Gastrocnemius medialis (tissue), 4 donors: ENCODE data around the gene OR52K2.

Experiments
- POLR2A ChIP-seq, 2 donors: fragments of 450-650 bp; IDR thresholded peaks; one replicate each; pipeline ENCODE4 v1.6.1; 2017; ENCODE audit warnings: antibody characterized with exemption in 2 of 2, mild to moderate bottlenecking in 2 of 2, moderate library complexity in 2 of 2
- TF ChIP-seq, protein P1 (sequence below), 5 experiments: fragments of 450-650 bp in 3 of 5; fragments of 200-600 bp in 2 of 5; sonication (generic) in 2 of 5; IDR thresholded peaks in 4 of 5; conservative IDR thresholded peaks in 1 of 5; 1 replicate in 4 of 5; 2 replicates in 1 of 5; pipeline ENCODE4 v1.5.1; 2016 to 2019; ENCODE audit warnings: antibody characterized with exemption in 5 of 5, mild to moderate bottlenecking in 3 of 5, moderate library complexity in 3 of 5

DNA sequence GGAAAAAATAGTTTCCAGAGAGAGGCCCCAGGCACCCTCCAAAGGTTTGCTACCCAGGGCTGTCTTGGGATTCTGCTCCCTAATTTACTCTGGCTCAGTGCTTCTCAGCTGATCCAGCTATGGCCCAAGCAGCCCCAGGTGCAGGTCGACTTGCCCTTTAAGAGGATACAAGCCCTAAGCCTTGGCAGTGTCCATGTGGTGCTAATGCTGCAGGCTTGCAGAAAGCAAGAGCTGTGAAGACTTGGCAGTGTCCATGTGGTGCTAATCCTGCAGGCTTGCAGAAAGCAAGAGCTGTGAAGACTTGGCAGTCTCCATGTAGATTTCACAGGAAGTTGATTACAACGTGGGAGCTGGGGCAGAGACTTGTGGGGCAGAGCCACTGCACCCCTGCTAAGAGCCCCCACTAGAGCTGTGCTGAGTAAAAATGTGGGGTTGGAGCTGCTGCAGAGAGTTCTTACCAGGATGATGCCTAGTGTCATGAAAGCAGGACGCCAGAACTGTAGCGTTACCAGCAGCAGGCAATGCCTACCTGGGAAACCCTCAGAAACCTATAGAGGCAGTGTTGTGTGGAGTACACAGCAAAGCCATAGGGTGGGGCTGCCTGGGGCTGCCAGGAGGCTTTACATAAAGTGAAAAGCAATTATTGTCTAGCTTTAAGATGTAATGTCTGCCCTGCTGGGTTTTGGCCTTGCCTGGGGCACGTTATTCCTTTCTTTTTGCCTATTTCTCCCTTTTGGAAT is 17.2 kb downstream of the OR52K2 start:
- no peak for TF ChIP-seq POLR2A (IDR thresholded peaks at IDR 0.05)
- TF ChIP-seq, protein P1, sequence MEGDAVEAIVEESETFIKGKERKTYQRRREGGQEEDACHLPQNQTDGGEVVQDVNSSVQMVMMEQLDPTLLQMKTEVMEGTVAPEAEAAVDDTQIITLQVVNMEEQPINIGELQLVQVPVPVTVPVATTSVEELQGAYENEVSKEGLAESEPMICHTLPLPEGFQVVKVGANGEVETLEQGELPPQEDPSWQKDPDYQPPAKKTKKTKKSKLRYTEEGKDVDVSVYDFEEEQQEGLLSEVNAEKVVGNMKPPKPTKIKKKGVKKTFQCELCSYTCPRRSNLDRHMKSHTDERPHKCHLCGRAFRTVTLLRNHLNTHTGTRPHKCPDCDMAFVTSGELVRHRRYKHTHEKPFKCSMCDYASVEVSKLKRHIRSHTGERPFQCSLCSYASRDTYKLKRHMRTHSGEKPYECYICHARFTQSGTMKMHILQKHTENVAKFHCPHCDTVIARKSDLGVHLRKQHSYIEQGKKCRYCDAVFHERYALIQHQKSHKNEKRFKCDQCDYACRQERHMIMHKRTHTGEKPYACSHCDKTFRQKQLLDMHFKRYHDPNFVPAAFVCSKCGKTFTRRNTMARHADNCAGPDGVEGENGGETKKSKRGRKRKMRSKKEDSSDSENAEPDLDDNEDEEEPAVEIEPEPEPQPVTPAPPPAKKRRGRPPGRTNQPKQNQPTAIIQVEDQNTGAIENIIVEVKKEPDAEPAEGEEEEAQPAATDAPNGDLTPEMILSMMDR (IDR thresholded peaks at IDR 0.05 in 4 of 5, conservative IDR thresholded peaks at IDR 0.05 in 1 of 5), result no peak
